GM18907 (cell line): ENCODE measurements around the gene GPR78.

Experiments
- ATAC-seq: cut with Tn5 transposase; IDR thresholded peaks from one replicate; pipeline ENCODE4 v1.9.1; 2021; ENCODE audit warnings: mild to moderate bottlenecking, moderate library complexity; ENCODE audit not compliant: unreplicated experiment

The GPR78 gene

GRCh38 chr4:8597319-8597718 is 17.1 kb downstream of the GPR78 start:
- no peak for ATAC-seq

- ATAC-seq = no peak
Measured at GRCh38 chr4:8597791-8598190, 17.6 kb downstream of the GPR78 start.

- no peak for ATAC-seq
Measured at GRCh38 chr4:8598391-8599090, 18.3 kb downstream of the GPR78 start.

GRCh38 chr4:8599091-8599460 is 18.9 kb downstream of the GPR78 start:
- no peak for ATAC-seq

- ATAC-seq = no peak
Measured at GRCh38 chr4:8599657-8600056, 19.5 kb downstream of the GPR78 start.

- ATAC-seq = no peak
Measured at GRCh38 chr4:8600266-8600665, 20.1 kb downstream of the GPR78 start.

- no peak for ATAC-seq
Measured at GRCh38 chr4:8600686-8601085, 20.5 kb downstream of the GPR78 start.

- no peak for ATAC-seq
Measured at GRCh38 chr4:8601086-8601485, 20.9 kb downstream of the GPR78 start.

GRCh38 chr4:8601556-8601955 is 21.4 kb downstream of the GPR78 start:
- no peak for ATAC-seq

- no peak for ATAC-seq
Measured at GRCh38 chr4:8602686-8603430, 22.7 kb downstream of the GPR78 start.

GRCh38 chr4:8603931-8604330 is 23.7 kb downstream of the GPR78 start:
- ATAC-seq = no peak

GRCh38 chr4:8605289-8605688 is 25.1 kb downstream of the GPR78 start:
- ATAC-seq = no peak

- ATAC-seq = no peak
Measured at GRCh38 chr4:8606476-8606875, 26.3 kb downstream of the GPR78 start.

- no peak for ATAC-seq
Measured at GRCh38 chr4:8606966-8607365, 26.8 kb downstream of the GPR78 start.

GRCh38 chr4:8607603-8608481 is 27.6 kb downstream of the GPR78 start:
- no peak for ATAC-seq

- no peak for ATAC-seq
Measured at GRCh38 chr4:8608714-8609391, 28.7 kb downstream of the GPR78 start.

GRCh38 chr4:8609406-8609805 is 29.2 kb downstream of the GPR78 start:
- ATAC-seq = no peak

GRCh38 chr4:8609824-8610350 is 29.7 kb downstream of the GPR78 start:
- no peak for ATAC-seq

GRCh38 chr4:8610858-8611616 is 30.8 kb downstream of the GPR78 start:
- no peak for ATAC-seq

GRCh38 chr4:8612646-8613045 is 32.5 kb downstream of the GPR78 start:
- ATAC-seq = no peak
